HEK293 (cell line): ENCODE results near the gene RGS19.

ENCODE experiments used
- FEZF1 ChIP-seq: fragments of 450-650 bp; formaldehyde crosslinking; IDR thresholded peaks from 2 replicates; pipeline ENCODE4 v1.5.1; 2016; ENCODE audit warnings: missing biosample characterization, missing genetic modification characterization
- ZBTB21 ChIP-seq: fragments of 450-650 bp; formaldehyde crosslinking; IDR thresholded peaks from 2 replicates; pipeline ENCODE4 v1.5.1; 2017; ENCODE audit warnings: missing biosample characterization, missing genetic modification characterization
- ZFHX2 ChIP-seq: fragments of 450-650 bp; formaldehyde crosslinking; conservative IDR thresholded peaks from 2 replicates; pipeline ENCODE4 v1.5.1; 2016; ENCODE audit warnings: missing biosample characterization, missing genetic modification characterization
- TF ChIP-seq, protein P1 (sequence below): fragments of 450-650 bp; formaldehyde crosslinking; IDR thresholded peaks from 2 replicates; pipeline ENCODE4 v1.5.1; 2016; ENCODE audit warnings: missing biosample characterization, missing genetic modification characterization
- TF ChIP-seq, protein P2 (sequence below): fragments of 450-650 bp; formaldehyde crosslinking; IDR thresholded peaks from 2 replicates; pipeline ENCODE4 v1.5.1; 2016; ENCODE audit warnings: missing biosample characterization, missing genetic modification characterization
- TF ChIP-seq, protein P3 (sequence below): fragments of 450-650 bp; formaldehyde crosslinking; IDR thresholded peaks from 2 replicates; pipeline ENCODE4 v1.5.1; 2016; ENCODE audit warnings: missing biosample characterization, missing genetic modification characterization

DNA sequence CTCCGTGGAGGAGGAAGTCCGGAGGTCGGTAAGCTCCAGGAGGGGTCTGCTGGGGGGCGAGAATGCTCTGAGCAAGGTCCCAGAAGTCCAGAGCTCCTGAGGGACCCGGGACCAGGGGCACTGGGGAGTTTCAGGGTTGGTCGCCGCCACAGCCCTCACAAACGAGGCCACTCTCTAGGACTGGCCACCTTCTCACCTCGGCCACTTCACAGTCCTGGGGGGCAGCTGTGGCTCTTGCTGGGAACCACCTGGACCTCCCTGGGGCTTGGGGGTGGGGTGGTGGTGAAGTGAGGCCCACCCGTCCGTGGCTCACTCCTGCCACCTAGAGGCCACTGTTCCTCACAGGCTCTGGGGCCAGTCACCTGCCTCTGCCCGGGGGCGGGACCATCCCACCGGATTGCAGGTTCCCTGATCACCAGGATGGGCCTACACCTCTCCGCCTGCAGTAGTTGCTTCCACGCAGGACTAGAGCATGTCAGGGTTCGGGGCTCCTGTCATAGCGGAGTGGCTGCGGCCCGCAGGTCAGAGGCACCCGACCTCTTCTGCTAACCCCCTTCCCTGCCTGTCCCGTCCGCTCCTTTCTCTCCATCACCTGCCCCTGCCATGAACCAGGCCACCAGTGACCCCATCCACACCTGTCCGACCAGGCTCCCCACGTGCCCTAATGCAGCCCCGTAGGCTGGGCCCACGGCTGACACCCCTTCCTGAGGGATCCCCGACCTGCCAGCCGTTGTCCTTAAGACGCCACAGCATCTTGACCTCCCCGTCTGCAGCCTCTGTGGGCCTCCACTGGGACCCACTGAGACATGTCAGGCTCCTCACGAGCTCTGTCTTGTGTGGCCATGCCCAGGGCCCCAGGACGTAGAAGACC is 21.5 kb downstream of the RGS19 start:
- TF ChIP-seq, protein P1, sequence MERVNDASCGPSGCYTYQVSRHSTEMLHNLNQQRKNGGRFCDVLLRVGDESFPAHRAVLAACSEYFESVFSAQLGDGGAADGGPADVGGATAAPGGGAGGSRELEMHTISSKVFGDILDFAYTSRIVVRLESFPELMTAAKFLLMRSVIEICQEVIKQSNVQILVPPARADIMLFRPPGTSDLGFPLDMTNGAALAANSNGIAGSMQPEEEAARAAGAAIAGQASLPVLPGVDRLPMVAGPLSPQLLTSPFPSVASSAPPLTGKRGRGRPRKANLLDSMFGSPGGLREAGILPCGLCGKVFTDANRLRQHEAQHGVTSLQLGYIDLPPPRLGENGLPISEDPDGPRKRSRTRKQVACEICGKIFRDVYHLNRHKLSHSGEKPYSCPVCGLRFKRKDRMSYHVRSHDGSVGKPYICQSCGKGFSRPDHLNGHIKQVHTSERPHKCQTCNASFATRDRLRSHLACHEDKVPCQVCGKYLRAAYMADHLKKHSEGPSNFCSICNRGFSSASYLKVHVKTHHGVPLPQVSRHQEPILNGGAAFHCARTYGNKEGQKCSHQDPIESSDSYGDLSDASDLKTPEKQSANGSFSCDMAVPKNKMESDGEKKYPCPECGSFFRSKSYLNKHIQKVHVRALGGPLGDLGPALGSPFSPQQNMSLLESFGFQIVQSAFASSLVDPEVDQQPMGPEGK: peak; percentile 86
- TF ChIP-seq FEZF1 (tag by site-specific recombination) (no peak), ZFHX2 (tag by site-specific recombination) (peak; percentile 78), ZBTB21 (tag by site-specific recombination) (no peak)
- TF ChIP-seq, protein P2, sequence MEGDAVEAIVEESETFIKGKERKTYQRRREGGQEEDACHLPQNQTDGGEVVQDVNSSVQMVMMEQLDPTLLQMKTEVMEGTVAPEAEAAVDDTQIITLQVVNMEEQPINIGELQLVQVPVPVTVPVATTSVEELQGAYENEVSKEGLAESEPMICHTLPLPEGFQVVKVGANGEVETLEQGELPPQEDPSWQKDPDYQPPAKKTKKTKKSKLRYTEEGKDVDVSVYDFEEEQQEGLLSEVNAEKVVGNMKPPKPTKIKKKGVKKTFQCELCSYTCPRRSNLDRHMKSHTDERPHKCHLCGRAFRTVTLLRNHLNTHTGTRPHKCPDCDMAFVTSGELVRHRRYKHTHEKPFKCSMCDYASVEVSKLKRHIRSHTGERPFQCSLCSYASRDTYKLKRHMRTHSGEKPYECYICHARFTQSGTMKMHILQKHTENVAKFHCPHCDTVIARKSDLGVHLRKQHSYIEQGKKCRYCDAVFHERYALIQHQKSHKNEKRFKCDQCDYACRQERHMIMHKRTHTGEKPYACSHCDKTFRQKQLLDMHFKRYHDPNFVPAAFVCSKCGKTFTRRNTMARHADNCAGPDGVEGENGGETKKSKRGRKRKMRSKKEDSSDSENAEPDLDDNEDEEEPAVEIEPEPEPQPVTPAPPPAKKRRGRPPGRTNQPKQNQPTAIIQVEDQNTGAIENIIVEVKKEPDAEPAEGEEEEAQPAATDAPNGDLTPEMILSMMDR: peak; percentile 93
- TF ChIP-seq, protein P3, sequence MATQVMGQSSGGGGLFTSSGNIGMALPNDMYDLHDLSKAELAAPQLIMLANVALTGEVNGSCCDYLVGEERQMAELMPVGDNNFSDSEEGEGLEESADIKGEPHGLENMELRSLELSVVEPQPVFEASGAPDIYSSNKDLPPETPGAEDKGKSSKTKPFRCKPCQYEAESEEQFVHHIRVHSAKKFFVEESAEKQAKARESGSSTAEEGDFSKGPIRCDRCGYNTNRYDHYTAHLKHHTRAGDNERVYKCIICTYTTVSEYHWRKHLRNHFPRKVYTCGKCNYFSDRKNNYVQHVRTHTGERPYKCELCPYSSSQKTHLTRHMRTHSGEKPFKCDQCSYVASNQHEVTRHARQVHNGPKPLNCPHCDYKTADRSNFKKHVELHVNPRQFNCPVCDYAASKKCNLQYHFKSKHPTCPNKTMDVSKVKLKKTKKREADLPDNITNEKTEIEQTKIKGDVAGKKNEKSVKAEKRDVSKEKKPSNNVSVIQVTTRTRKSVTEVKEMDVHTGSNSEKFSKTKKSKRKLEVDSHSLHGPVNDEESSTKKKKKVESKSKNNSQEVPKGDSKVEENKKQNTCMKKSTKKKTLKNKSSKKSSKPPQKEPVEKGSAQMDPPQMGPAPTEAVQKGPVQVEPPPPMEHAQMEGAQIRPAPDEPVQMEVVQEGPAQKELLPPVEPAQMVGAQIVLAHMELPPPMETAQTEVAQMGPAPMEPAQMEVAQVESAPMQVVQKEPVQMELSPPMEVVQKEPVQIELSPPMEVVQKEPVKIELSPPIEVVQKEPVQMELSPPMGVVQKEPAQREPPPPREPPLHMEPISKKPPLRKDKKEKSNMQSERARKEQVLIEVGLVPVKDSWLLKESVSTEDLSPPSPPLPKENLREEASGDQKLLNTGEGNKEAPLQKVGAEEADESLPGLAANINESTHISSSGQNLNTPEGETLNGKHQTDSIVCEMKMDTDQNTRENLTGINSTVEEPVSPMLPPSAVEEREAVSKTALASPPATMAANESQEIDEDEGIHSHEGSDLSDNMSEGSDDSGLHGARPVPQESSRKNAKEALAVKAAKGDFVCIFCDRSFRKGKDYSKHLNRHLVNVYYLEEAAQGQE (tag by site-specific recombination): no peak
